Measurements from ENCODE around the gene ANKS1B.

DNA sequence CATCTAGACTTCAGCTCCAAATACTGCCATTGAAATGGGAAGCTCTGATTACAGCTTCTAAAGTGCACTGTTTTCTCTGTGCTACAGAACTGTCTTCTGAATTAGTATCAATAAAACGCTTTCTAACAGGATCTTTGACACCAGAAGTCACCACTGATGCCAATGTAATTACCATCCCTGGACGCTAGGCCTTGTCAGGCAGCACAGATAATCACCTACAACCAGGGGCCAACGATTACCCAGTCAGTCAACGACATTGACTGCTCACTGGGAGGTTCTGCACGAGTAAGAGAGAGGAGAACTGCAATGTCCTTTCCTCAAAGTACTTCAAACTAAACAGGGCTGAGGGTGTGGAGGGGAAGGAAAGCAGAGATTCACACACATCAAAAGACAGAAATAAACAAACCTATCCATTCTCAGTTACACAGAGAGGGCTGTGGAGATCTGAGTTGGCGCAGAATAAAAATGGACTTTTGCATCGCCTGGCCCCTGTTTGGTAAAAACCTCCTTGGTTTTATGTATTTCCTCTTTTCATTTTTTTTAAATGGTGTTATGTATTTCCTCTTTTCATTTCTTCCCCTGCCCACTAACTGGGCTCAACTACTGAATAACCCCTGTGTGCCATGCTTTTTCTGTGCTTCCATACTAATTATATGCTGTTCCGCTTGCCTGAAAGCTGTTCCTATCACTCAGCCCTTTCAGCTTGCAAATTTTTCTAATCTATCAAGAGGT, 847.4 kb downstream of the ANKS1B start:
- TF ChIP-seq, protein P1, sequence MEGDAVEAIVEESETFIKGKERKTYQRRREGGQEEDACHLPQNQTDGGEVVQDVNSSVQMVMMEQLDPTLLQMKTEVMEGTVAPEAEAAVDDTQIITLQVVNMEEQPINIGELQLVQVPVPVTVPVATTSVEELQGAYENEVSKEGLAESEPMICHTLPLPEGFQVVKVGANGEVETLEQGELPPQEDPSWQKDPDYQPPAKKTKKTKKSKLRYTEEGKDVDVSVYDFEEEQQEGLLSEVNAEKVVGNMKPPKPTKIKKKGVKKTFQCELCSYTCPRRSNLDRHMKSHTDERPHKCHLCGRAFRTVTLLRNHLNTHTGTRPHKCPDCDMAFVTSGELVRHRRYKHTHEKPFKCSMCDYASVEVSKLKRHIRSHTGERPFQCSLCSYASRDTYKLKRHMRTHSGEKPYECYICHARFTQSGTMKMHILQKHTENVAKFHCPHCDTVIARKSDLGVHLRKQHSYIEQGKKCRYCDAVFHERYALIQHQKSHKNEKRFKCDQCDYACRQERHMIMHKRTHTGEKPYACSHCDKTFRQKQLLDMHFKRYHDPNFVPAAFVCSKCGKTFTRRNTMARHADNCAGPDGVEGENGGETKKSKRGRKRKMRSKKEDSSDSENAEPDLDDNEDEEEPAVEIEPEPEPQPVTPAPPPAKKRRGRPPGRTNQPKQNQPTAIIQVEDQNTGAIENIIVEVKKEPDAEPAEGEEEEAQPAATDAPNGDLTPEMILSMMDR (IDR thresholded peaks at IDR 0.05): no peak
- TF ChIP-seq, protein P2, sequence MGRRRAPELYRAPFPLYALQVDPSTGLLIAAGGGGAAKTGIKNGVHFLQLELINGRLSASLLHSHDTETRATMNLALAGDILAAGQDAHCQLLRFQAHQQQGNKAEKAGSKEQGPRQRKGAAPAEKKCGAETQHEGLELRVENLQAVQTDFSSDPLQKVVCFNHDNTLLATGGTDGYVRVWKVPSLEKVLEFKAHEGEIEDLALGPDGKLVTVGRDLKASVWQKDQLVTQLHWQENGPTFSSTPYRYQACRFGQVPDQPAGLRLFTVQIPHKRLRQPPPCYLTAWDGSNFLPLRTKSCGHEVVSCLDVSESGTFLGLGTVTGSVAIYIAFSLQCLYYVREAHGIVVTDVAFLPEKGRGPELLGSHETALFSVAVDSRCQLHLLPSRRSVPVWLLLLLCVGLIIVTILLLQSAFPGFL (CRISPR knock-in tag; IDR thresholded peaks at IDR 0.05; ENCODE audit: borderline replicate concordance): no peak
- TF ChIP-seq ESRRA (CRISPR knock-in tag; IDR thresholded peaks at IDR 0.05; ENCODE audit: borderline replicate concordance) (no peak), CREB1 (CRISPR knock-in tag; IDR thresholded peaks at IDR 0.05) (no peak), NFE2L1 (CRISPR knock-in tag; IDR thresholded peaks at IDR 0.05) (no peak)
- TF ChIP-seq, protein P3, sequence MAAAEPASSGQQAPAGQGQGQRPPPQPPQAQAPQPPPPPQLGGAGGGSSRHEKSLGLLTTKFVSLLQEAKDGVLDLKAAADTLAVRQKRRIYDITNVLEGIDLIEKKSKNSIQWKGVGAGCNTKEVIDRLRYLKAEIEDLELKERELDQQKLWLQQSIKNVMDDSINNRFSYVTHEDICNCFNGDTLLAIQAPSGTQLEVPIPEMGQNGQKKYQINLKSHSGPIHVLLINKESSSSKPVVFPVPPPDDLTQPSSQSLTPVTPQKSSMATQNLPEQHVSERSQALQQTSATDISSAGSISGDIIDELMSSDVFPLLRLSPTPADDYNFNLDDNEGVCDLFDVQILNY (CRISPR knock-in tag; IDR thresholded peaks at IDR 0.05): no peak
